ENCODE measurements around the gene PEX5.

- no peak for TF ChIP-seq CTCF (IDR thresholded peaks at IDR 0.05; ENCODE audit: low read length)
- TF ChIP-seq EZH2 (IDR thresholded peaks at IDR 0.05; ENCODE audit: borderline replicate concordance, low read length) = no peak
These were observed 30.5 kb upstream of the PEX5 start for GRCh38 chr12:7158781-7159609.
